Stimulated activated CD4-positive, alpha-beta T cell treated with anti-CD3 and anti-CD28 coated beads, Interleukin-12 subunit alpha, Interleukin-12 subunit beta, amount 100 ng/mL, for 4 hours (primary cell): ENCODE results near the gene TSC22D2.
A peak's percentile ranks its signal among the peaks of the same experiment; 100 is the strongest.

Experiments used
- DNase-seq: peaks from one replicate; pipeline ENCODE4 v3.0.0-alpha.2; 2020

The TSC22D2 gene

DNA sequence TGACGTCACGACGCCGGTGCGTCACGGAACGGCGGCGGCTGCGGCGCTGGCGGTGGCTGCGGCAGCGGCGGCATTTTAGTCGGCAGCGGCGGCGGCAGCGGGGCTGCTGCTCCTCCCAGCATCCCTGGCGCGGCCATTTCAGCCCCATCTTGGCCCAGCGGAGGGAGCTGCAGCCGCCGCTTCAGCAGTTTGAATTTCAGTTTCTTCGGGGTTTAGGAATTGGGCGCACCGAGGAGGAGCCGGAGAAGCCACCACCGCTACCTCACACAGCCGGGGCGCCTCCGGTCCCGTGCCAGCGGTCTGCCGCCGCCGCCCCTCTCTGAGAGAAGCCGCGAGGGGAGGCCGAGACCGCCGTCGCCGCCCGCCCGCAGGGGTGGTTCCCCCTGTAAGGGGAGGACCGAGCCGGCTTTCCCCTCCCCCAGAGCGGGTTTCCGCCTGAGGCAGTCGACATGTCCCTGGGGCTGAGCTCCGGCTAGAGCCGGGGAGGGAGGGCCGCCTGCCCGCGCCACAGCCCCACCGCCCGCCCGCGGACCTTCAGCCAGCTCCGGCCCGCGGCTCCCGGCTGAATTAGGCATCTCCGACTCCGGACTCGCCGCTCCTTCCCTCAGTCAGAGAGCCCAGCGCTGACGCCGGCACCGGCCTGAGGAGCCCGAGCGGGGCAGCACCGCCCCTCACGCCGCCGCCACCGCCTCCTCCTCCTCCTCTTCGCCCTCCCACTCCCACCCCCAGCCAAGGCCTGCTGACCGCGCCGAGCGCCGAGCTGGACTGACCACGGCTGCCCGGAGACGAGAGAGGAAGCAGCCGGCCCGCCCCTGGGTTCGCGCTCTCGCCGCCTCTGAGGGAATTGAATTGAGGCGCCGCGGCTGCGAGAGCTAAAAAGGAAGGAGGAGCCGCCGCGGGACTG lies at the start of gene TSC22D2:
TSC22D2 (plus strand) TSS at position 78 of the 904 bp plus-strand sequence. CDS start 1,053 bp downstream, outside the sequence.
- DNase-seq, result peak; percentile 98

DNA sequence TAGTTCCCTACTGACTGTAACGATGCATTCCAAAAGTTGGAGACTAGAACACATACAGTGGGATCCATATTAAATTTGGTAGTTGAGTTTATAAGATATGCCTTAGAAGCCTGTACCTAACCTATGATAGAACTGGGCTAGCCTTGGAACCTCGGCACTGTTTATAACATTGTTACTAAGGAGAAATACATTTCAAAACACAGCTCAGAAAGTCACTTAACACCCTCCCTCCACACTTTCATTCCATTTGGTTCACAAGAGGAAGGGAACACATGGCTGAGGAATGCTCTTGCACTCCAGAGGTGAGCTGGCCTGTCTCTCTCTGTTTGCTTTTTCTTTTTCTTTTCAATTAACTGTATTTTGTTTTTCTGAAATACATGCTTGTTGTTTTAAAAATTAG lies 48.7 kb upstream of the TSC22D2 start:
- no peak for DNase-seq

- DNase-seq, result no peak
Measured at GRCh38 chr3:150360966-150361365, 47.1 kb upstream of the TSC22D2 start.

GRCh38 chr3:150362515-150363302 lies 45.4 kb upstream of the TSC22D2 start:
- no peak for DNase-seq

DNA sequence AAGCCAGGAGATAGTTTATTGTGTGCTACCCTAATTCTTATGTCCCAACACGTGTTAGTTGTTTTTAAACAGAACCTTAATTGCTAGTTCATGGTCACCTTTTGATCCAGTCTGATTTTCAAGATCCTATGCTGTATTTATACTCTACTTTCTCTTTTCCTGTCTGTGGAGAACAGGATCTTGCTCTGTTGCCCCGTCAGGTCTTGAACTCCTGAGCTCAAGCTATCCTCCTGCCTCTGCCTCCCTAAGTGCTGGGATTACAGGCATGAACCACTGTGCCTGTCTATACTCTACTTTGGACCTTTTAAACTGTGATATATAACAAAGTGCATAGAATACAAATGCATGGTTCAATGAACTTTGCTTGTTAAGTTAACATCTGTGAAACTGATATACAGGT lies 44.7 kb upstream of the TSC22D2 start:
- no peak for DNase-seq

DNA sequence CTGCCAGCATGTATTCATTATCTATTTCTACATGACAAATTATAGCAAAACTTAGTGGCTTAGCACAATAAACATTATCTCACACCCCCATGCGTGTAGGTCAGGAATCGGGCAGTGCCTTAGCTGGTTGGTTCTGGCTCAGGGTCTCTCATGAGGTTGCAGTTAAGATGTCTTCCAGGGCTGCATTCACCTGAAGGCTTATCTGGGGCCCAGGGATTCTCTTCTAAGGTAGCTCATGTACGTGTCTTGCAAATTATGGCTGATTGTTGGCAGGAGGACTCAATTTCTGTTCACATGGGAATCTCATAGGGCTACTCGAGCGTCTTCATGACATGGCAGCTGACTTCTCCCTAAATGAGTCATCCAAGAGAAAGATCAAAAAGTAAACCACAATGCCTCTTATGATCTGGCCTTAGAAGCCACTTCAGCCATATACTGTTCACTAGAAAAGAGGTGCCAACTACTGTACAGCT lies 42.9 kb upstream of the TSC22D2 start:
- DNase-seq, result no peak

GRCh38 chr3:150367757-150368156 lies 40.3 kb upstream of the TSC22D2 start:
- DNase-seq, result no peak

- no peak for DNase-seq
Measured at GRCh38 chr3:150370122-150370602, 37.9 kb upstream of the TSC22D2 start.

DNA sequence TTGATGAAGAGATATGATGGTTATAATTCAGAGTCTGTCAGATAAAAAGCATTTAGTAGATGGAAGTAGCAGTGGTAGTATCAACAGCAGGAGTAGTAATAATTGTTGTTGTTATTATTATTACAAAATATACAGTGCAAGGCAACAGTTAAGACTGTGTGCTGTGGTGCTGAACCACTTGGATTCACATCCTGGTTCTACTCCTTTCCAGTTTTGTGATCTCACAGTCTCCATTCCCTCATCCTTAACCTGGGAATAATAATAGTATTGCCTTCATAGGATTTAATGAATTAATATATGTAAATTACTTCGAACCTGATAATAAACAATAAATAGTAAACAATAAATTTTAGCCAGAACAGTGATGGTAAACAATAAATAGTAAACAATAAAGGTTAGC lies 37.1 kb upstream of the TSC22D2 start:
- DNase-seq, result no peak

- no peak for DNase-seq
Measured at GRCh38 chr3:150371741-150372254, 36.3 kb upstream of the TSC22D2 start.

- no peak for DNase-seq
Measured at GRCh38 chr3:150372320-150372719, 35.8 kb upstream of the TSC22D2 start.

- DNase-seq, result no peak
Measured at GRCh38 chr3:150372722-150373121, 35.4 kb upstream of the TSC22D2 start.

- no peak for DNase-seq
Measured at GRCh38 chr3:150373234-150373875, 34.7 kb upstream of the TSC22D2 start.

GRCh38 chr3:150374975-150375374 lies 33.1 kb upstream of the TSC22D2 start:
- DNase-seq, result no peak

GRCh38 chr3:150376001-150376848 lies 31.9 kb upstream of the TSC22D2 start:
- DNase-seq, result no peak

DNA sequence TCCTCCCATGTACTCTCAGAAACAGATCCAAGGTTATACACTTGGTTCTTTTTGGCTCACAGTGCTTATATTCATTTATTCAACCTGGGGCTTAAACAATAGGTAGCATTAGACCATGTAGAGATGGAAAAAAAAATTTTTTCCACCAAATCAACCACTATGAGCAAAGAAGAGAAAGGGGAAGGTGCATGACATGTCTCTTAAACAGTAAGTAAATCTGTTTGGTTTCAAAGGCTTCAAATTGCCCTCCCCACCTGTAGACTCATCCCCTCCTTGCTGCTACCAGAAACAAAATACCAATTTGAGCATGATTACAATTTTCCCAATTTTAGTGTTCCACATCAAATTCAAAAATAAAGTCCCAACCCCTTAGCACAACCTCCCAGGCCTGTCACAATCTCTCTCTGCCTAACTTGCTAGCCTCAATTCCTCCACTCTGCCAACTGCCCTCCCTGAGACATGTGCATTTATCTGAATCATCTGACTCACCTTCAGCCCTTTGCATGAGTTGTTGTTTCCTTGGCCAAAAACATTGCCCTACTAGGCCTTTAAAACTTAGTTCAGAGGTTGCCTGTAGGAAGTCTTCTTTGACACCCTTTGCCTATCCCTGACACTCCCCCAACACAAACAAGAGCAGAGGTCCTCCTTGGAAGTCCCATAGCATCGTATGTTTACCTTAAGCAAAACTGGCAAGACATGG lies 30.3 kb upstream of the TSC22D2 start:
- DNase-seq, result no peak

- DNase-seq, result no peak
Measured at GRCh38 chr3:150378301-150378748, 29.8 kb upstream of the TSC22D2 start.

DNA sequence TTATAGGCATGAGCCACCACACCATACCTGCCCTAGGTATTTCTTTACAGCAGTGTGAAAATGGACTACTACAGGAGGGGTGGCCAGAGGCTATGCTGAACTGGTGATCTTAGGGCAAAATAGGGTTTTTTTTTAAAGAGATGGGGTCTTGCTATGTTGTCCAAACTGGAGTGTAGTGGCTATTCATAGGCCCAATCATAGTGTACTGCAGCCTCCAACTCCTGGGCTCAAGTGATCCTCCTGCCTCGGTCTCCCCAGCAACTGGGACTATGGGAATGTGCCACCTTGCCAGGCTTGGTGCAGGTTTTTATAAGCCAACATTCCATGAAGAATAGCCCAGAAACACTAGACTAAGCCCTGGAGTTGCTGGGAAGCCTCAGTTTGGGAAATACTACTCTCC lies 28.6 kb upstream of the TSC22D2 start:
- DNase-seq, result no peak

GRCh38 chr3:150384296-150385212 lies 23.5 kb upstream of the TSC22D2 start:
- peak; percentile 5 for DNase-seq
